Karpas-422 (cell line): ENCODE data around the gene DNAJC5. TPM values are rescaled to one million over a fixed set of nuclear protein-coding genes. Genes with fewer than 3 reads are reported as not detected.
"Not testable (repeated sequence)": the region's sequence is repeated elsewhere in the genome, so short reads cannot be mapped to it uniquely, and the experiment has no call there.

Experiments used
- DNase-seq: peaks from one replicate; pipeline ENCODE4 v3.0.0-alpha.2; 2015
- H2AFZ ChIP-seq: fragments of 200-600 bp; sonication (generic); 2 replicates; pipeline ENCODE4 v1.6.1; 2014; ENCODE audit warnings: antibody characterized with exemption, low read length, mixed read lengths
- H3K27ac ChIP-seq: fragments of 200-600 bp; sonication (generic); 2 replicates; pipeline ENCODE4 v1.5.1; 2014; ENCODE audit warnings: mild to moderate bottlenecking, low read length, moderate library complexity
- H3K27me3 ChIP-seq: fragments of 200-600 bp; sonication (generic); 2 replicates; pipeline ENCODE4 v1.6.1; 2014; ENCODE audit warnings: low read length, mixed read lengths
- H3K36me3 ChIP-seq: fragments of 200-600 bp; sonication (generic); 2 replicates; pipeline ENCODE4 v1.6.1; 2014; ENCODE audit warnings: low read length, mixed read lengths; ENCODE audit not compliant: insufficient read depth
- H3K4me1 ChIP-seq: fragments of 200-600 bp; sonication (generic); 2 replicates; pipeline ENCODE4 v1.6.1; 2014; ENCODE audit warnings: mild to moderate bottlenecking, low read length, mixed read lengths
- H3K4me2 ChIP-seq: fragments of 200-600 bp; sonication (generic); 2 replicates; pipeline ENCODE4 v1.6.1; 2014; ENCODE audit warnings: low read length, low read depth, mild to moderate bottlenecking; ENCODE audit not compliant: poor library complexity, severe bottlenecking
- H3K4me3 ChIP-seq: fragments of 200-600 bp; sonication (generic); 2 replicates; pipeline ENCODE4 v1.5.1; 2014; ENCODE audit warnings: mild to moderate bottlenecking, antibody characterized with exemption, low read length, mixed read lengths
- H3K79me2 ChIP-seq: fragments of 200-600 bp; sonication (generic); 2 replicates; pipeline ENCODE4 v1.6.1; 2014; ENCODE audit warnings: mild to moderate bottlenecking, low read length, mixed read lengths
- H3K9ac ChIP-seq: fragments of 200-600 bp; sonication (generic); 2 replicates; pipeline ENCODE4 v1.6.0; 2014; ENCODE audit warnings: low read length
- H3K9me2 ChIP-seq: fragments of 200-600 bp; sonication (generic), shearing (Covaris generic); replicated peaks from 2 replicates; pipeline ENCODE4 v1.6.0; 2014; ENCODE audit warnings: mild to moderate bottlenecking, low read length, moderate library complexity; ENCODE audit not compliant: insufficient read depth
- H3K9me3 ChIP-seq: fragments of 300-700, 200-600 bp; sonication (generic); 2 replicates; pipeline ENCODE4 v1.6.1; 2014; ENCODE audit warnings: low read length, mixed read lengths
- H4K20me1 ChIP-seq: fragments of 200-600 bp; sonication (generic); 2 replicates; pipeline ENCODE4 v1.6.1; 2014; ENCODE audit warnings: mild to moderate bottlenecking, antibody characterized with exemption, low read length, low read depth; ENCODE audit not compliant: insufficient read depth
- total RNA-seq: library from RNA; depleted of rRNA; stranded (reverse); fragments of >200 nt; shearing (Covaris generic); gene quantifications from 2 replicates; pipeline ENCODE4 v1.2.3, GENCODE V29; 2014; ENCODE audit warnings: low replicate concordance

Gene DNAJC5
- total RNA-seq, 1 experiment from 2014 or later = 22.9 TPM

DNA sequence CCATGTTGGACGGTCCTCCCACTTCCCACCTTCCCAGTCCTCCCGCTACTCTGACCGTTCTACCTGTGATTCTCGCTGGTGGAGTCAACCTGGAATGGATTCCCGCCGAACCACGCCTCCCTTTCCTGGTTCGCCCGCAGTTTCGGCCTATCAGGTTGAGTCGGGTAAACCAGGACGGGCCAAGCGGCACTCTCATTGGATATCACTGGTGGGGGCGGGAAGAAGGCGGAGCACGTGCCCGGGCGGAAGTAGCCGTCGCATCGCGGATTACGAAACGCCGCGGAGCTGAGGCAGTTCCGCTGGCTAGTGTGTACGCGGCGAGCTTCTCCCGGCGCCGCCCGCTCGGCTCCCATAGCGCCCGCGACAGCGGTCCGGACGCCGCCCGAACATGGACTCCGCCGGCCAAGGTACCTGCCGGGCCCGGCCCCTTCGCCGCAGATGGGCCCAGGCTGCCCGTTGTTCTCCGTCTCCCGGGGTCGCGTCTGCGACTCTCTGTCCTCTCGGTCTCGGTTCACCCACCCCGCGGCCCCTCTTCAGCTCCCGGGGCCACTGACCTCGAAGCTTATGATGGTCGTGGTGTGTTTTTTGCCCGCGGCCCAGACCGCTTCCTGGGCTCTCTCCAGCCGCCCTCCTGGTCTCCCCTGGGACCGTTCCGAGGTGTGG lies 29.8 kb upstream of the DNAJC5 start, which contains the start of gene TPD52L2:
TPD52L2 (plus strand) TSS at position 293 of the 663 bp plus-strand sequence; CDS start at position 389, 96 bp downstream.
- Histone ChIP-seq H3K9me2 (no peaks in the 10 kb centered on the region), H3K4me3 (peak within 1 kb of the TSS; percentile 93), H4K20me1 (peaks cover 5% of the 10 kb centered on the region), H3K27ac (peak within 1 kb of the TSS; percentile 86), H3K79me2 (peaks cover 55% of the 10 kb centered on the region), H3K9ac (peak within 1 kb of the TSS; percentile 95), H3K4me2 (peak within 1 kb of the TSS; percentile 81), H3K27me3 (no peaks in the 10 kb centered on the region), H3K4me1 (peaks cover 18% of the 10 kb centered on the region), H3K9me3 (no peaks in the 10 kb centered on the region), H3K36me3 (0 out of 2 replicates have a peak, but pooled peaks cover 6% of the 10 kb centered on the region), H2AFZ (peak within 1 kb of the TSS; percentile 80)
- peak; percentile 99 for DNase-seq

GRCh38 chr20:63867042-63867441 lies 27.9 kb upstream of the DNAJC5 start:
- not testable (repeated sequence) for H3K9me3 ChIP-seq, H3K27ac ChIP-seq, H4K20me1 ChIP-seq, H3K9me2 ChIP-seq, H2AFZ ChIP-seq, H3K4me2 ChIP-seq, H3K9ac ChIP-seq, H3K36me3 ChIP-seq, DNase-seq, H3K27me3 ChIP-seq, H3K4me3 ChIP-seq
- Histone ChIP-seq H3K79me2 (peaks cover 55% of the 10 kb centered on the region), H3K4me1 (peaks cover 18% of the 10 kb centered on the region)

GRCh38 chr20:63868264-63868663 lies 26.7 kb upstream of the DNAJC5 start:
- Histone ChIP-seq H3K36me3 (peaks cover 6% of the 10 kb centered on the region; the same call in 1 of the 2 replicates), H3K4me2 (no peak overlapping the region), H3K9ac (no peak overlapping the region), H3K4me3 (no peak overlapping the region), H3K27me3 (no peaks in the 10 kb centered on the region), H3K9me2 (no peaks in the 10 kb centered on the region), H3K27ac (no peak overlapping the region), H3K9me3 (no peaks in the 10 kb centered on the region), H4K20me1 (no peaks in the 10 kb centered on the region; the same call in 1 of the 2 replicates), H3K79me2 (peaks cover 52% of the 10 kb centered on the region), H3K4me1 (peaks cover 15% of the 10 kb centered on the region), H2AFZ (no peak overlapping the region)
- DNase-seq = no peak

- Histone ChIP-seq H3K36me3 (peaks cover 45% of the 10 kb centered on the region), H2AFZ (no peak overlapping the region), H3K9me3 (no peaks in the 10 kb centered on the region), H3K4me2 (no peak overlapping the region), H4K20me1 (no peaks in the 10 kb centered on the region), H3K9me2 (no peaks in the 10 kb centered on the region), H3K4me3 (no peak overlapping the region), H3K79me2 (peaks cover 12% of the 10 kb centered on the region), H3K9ac (no peak overlapping the region), H3K27me3 (no peaks in the 10 kb centered on the region), H3K4me1 (no peaks in the 10 kb centered on the region), H3K27ac (no peak overlapping the region)
- DNase-seq = no peak
Observed at GRCh38 chr20:63873477-63873971, 21.4 kb upstream of the DNAJC5 start.

- not testable (repeated sequence) for H3K9ac ChIP-seq, H3K79me2 ChIP-seq
- peaks cover 50% of the 10 kb centered on the region for H3K36me3 ChIP-seq
Observed at GRCh38 chr20:63874241-63874640, 20.7 kb upstream of the DNAJC5 start.

DNA sequence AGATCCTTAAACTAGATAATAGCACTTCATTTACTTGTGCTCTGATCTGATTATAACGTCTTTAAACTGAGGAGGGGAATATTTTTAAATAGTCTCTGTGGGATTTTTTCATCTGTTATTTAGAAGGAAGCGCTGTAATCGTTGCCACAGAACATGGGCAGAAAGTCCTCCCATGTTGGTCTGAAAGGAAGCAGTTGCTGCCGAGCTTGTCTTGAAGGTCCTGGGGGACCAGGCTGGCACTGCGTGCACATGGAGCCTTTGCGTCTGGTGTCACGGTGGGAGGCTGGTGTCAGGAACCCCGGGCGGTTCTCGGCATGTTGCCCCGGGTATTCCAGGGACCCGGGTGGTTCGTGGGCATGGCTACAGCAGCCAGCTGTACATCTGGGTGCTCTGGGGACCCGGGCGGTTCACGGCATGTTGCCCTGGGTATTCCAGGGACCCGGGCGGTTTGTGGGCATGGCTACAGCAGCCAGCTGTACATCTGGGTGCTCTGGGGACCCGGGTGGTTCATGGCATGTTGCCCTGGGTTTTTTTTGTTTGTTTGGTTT lies 18.4 kb upstream of the DNAJC5 start:
- DNase-seq = no peak
- Histone ChIP-seq H3K27ac (no peak overlapping the region), H3K4me2 (no peak overlapping the region), H3K4me1 (no peaks in the 10 kb centered on the region), H3K9ac (no peak overlapping the region), H3K9me3 (no peaks in the 10 kb centered on the region), H3K79me2 (peaks cover 4% of the 10 kb centered on the region; the same call in 1 of the 2 replicates), H2AFZ (no peak overlapping the region), H3K27me3 (no peaks in the 10 kb centered on the region), H3K36me3 (peaks cover 47% of the 10 kb centered on the region), H3K4me3 (no peak overlapping the region), H4K20me1 (no peaks in the 10 kb centered on the region), H3K9me2 (no peaks in the 10 kb centered on the region)

More at GRCh38 chr20:63874241-63874640, 20.7 kb upstream of the DNAJC5 start:
- H4K20me1 ChIP-seq, H3K27me3 ChIP-seq, DNase-seq, H3K4me2 ChIP-seq, H3K9me2 ChIP-seq, H3K4me1 ChIP-seq, H3K4me3 ChIP-seq, H3K27ac ChIP-seq, H2AFZ ChIP-seq, H3K9me3 ChIP-seq: not testable (repeated sequence)

DNA sequence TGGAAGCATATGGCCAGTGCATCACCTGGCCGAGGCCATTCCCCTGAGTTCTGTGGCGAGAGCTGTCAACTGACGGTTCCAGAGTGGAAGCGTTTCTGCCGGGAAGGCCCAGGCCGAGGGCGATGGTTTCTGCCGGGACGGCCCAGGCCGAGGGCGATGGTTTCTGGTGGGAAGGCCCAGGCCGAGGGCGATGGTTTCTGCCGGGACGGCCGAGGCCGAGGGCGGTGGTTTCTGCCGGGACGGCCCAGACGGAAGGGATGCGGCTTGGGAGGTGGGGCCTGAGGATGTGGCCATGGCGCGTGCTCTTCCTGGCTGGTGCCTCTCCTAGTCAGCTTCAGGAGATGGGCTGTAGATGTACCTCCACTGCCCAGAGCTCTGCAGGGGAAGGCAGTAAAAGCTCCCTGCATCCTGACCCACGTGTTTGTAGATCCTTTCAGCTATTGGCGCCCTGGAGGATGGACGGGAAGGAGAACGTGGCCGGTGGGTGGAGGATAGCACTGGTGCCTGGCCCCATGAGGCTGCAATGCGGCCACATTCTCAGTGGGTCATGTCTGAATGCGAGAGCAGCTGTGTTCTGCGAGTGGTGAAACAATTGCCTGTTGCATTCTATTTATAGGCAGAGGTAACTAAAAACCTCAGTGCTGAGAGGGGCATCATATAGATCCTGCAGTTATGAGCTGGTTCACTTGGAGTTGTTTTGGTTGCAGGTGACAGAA lies 17.0 kb upstream of the DNAJC5 start:
- H3K36me3 ChIP-seq = peaks cover 47% of the 10 kb centered on the region
- H4K20me1 ChIP-seq = no peaks in the 10 kb centered on the region

More for the DNA sequence above, 17.0 kb upstream of the DNAJC5 start:
- H3K4me1 ChIP-seq = no peaks in the 10 kb centered on the region
- no peak for DNase-seq
- no peaks in the 10 kb centered on the region for H3K9me3 ChIP-seq
- H3K9ac ChIP-seq = no peak overlapping the region
- H3K4me3 ChIP-seq = no peak overlapping the region
- no peaks in the 10 kb centered on the region for H3K9me2 ChIP-seq
- H3K4me2 ChIP-seq = no peak overlapping the region
- H3K79me2 ChIP-seq = peaks cover 4% of the 10 kb centered on the region; the same call in 1 of the 2 replicates
- H3K27ac ChIP-seq = no peak overlapping the region
- no peak overlapping the region for H2AFZ ChIP-seq
- H3K27me3 ChIP-seq = no peaks in the 10 kb centered on the region
